Measurements from ENCODE around the gene C2CD3. TPM values are rescaled to one million over a fixed set of nuclear protein-coding genes. Genes with fewer than 3 reads are reported as not detected.

Gene C2CD3
- total and polyA plus RNA-seq, 10 of the 15 experiments (the other 5 are each of a cell fraction or from before 2014, with no cell fraction given): 2.3 to 24.0 (median 16.3) TPM

DNA sequence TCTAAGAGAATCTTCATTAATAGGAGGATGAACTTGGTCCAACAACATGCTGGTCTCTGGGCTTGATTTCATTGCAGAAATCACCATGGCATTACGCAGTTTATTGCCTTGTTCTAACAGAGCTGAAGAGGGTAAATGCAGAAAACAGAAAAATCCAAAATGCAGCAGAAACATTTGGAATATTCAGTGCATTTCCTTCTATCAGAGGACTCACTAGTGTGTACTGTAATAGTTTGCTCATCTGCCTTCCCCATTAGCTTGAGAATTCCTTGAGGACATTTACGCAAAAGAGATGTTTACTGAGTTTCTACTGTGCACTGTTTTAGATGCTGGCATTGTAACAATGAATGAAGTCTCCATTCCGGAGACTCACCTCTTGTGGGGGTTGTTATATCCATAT, 37.4 kb downstream of the C2CD3 start:
- BruUV-seq (replicated peaks): no TSS peak
- no peaks in the 10 kb centered on the region; a peak in 2 of 4 replicates for H3K36me3 ChIP-seq (ENCODE audit: control insufficient read depth in 2 of 2, insufficient read depth in 2 of 2, low read length in 1 of 2)
- H4K20me1 ChIP-seq (ENCODE audit: control insufficient read depth, insufficient read depth): no peaks in the 10 kb centered on the region
- ChIA-PET RAD21 (ENCODE audit: unreplicated experiment) (no interaction called here), POLR2A (no interaction called here), CTCF (no interaction called here), SMC1A (ENCODE audit: uncharacterized antibody, unreplicated experiment) (no interaction called here)
- ATAC-seq: no peak
- 99% methylated on average over 3 of the region's 3 CpGs for WGBS (ENCODE audit: insufficient coverage, insufficient replicate concordance, low lambda C conversion rate, missing lambda C conversion rate)
- no peaks in the 10 kb centered on the region for H3K79me2 ChIP-seq (ENCODE audit: control insufficient read depth, insufficient read depth, low read length)
- no peaks in the 10 kb centered on the region for H3K27me3 ChIP-seq (replicated peaks in 1 of 2; ENCODE audit: control insufficient read depth in 2 of 2, insufficient read depth in 2 of 2, low read length in 1 of 2)
- H3K4me3 ChIP-seq: no peak overlapping the region
- H3K4me1 ChIP-seq (ENCODE audit: control insufficient read depth, insufficient read depth, low read length): no peaks in the 10 kb centered on the region
- H3K9ac ChIP-seq (ENCODE audit: control insufficient read depth, insufficient read depth, low read length): no peak overlapping the region
- TF ChIP-seq SP1 (IDR thresholded peaks at IDR 0.05; ENCODE audit: low read depth, low read length) (no peak), ZNF217 (IDR thresholded peaks at IDR 0.05) (no peak), POLR2AphosphoS2 (IDR thresholded peaks at IDR 0.05; ENCODE audit: low read depth, low read length) (no peak), MTA2 (IDR thresholded peaks at IDR 0.05; ENCODE audit: low read depth) (no peak), TCF7 (IDR thresholded peaks at IDR 0.05; ENCODE audit: borderline replicate concordance) (no peak), RFX5 (IDR thresholded peaks at IDR 0.05; ENCODE audit: low read depth, low read length) (no peak), TAF1 (IDR thresholded peaks at IDR 0.05; ENCODE audit: borderline replicate concordance, low read depth, low read length) (no peak), ZNF24 (IDR thresholded peaks at IDR 0.05) (no peak), TARDBP (IDR thresholded peaks at IDR 0.05; ENCODE audit: borderline replicate concordance) (no peak), SPI1 (IDR thresholded peaks at IDR 0.05; ENCODE audit: borderline replicate concordance, insufficient read depth, low read depth, low read length) (no peak), SREBF2 (IDR thresholded peaks at IDR 0.05; ENCODE audit: low read length) (no peak), TCF12 (IDR thresholded peaks at IDR 0.05; ENCODE audit: low read depth, low read length) (no peak), EZH2 (IDR thresholded peaks at IDR 0.05; ENCODE audit: borderline replicate concordance, control insufficient read depth, low read depth, low read length) (no peak), ZSCAN29 (IDR thresholded peaks at IDR 0.05) (no peak)
- TF ChIP-seq, protein P1, sequence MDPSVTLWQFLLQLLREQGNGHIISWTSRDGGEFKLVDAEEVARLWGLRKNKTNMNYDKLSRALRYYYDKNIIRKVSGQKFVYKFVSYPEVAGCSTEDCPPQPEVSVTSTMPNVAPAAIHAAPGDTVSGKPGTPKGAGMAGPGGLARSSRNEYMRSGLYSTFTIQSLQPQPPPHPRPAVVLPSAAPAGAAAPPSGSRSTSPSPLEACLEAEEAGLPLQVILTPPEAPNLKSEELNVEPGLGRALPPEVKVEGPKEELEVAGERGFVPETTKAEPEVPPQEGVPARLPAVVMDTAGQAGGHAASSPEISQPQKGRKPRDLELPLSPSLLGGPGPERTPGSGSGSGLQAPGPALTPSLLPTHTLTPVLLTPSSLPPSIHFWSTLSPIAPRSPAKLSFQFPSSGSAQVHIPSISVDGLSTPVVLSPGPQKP (IDR thresholded peaks at IDR 0.05; ENCODE audit: low read depth, low read length): no peak
- TF ChIP-seq, protein P2, sequence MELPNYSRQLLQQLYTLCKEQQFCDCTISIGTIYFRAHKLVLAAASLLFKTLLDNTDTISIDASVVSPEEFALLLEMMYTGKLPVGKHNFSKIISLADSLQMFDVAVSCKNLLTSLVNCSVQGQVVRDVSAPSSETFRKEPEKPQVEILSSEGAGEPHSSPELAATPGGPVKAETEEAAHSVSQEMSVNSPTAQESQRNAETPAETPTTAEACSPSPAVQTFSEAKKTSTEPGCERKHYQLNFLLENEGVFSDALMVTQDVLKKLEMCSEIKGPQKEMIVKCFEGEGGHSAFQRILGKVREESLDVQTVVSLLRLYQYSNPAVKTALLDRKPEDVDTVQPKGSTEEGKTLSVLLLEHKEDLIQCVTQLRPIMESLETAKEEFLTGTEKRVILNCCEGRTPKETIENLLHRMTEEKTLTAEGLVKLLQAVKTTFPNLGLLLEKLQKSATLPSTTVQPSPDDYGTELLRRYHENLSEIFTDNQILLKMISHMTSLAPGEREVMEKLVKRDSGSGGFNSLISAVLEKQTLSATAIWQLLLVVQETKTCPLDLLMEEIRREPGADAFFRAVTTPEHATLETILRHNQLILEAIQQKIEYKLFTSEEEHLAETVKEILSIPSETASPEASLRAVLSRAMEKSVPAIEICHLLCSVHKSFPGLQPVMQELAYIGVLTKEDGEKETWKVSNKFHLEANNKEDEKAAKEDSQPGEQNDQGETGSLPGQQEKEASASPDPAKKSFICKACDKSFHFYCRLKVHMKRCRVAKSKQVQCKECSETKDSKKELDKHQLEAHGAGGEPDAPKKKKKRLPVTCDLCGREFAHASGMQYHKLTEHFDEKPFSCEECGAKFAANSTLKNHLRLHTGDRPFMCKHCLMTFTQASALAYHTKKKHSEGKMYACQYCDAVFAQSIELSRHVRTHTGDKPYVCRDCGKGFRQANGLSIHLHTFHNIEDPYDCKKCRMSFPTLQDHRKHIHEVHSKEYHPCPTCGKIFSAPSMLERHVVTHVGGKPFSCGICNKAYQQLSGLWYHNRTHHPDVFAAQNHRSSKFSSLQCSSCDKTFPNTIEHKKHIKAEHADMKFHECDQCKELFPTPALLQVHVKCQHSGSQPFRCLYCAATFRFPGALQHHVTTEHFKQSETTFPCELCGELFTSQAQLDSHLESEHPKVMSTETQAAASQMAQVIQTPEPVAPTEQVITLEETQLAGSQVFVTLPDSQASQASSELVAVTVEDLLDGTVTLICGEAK (IDR thresholded peaks at IDR 0.05; ENCODE audit: borderline replicate concordance): no peak
- in situ Hi-C loops (cut with MboI) (no loop called here), intact Hi-C loops (cut with micrococcal nuclease; ENCODE audit: unreplicated experiment) (no loop called here)
- DNase-seq (ENCODE audit: low read depth, low spot score): no peak
- no peak overlapping the region for H3K27ac ChIP-seq (ENCODE audit: control insufficient read depth, insufficient read depth)
- no peak overlapping the region for H3K4me2 ChIP-seq (ENCODE audit: control insufficient read depth, insufficient read depth)
- FAIRE-seq: no peak
- H3K9me3 ChIP-seq (replicated peaks; ENCODE audit: control insufficient read depth, insufficient read depth, low read length): no peaks in the 10 kb centered on the region
- H2AFZ ChIP-seq (ENCODE audit: control insufficient read depth, low read depth, low read length): no peak overlapping the region
